ENCODE measurements around the gene PNMA6E.

- no peak for TF ChIP-seq POLR2A (IDR thresholded peaks at IDR 0.05)
- TF ChIP-seq CTCF (IDR thresholded peaks at IDR 0.05): no peak
Measured at GRCh38 chrX:153380691-153381090, 20.5 kb downstream of the PNMA6E start.

Measured in vagina (tissue), 2 donors.